CD4-positive, alpha-beta T cell treated with Interferon gamma for 1 hour (primary cell): ENCODE measurements around the gene P2RY12.

Experiments
- DNase-seq: peaks from one replicate; pipeline ENCODE4 v3.0.0-alpha.2; 2020

P2RY12 gene

GRCh38 chr3:151330899-151331298 lies 53.7 kb downstream of the P2RY12 start:
- DNase-seq = no peak

- no peak for DNase-seq
Measured at GRCh38 chr3:151330379-151330778, 54.2 kb downstream of the P2RY12 start.

- no peak for DNase-seq
Measured at GRCh38 chr3:151329363-151329762, 55.2 kb downstream of the P2RY12 start, which contains the start of gene P2RY13. P2RY13 (minus strand) TSS chr3:151329549; CDS start chr3:151329528, 21 bp downstream.

GRCh38 chr3:151328298-151328995 lies 56.1 kb downstream of the P2RY12 start:
- DNase-seq = peak; percentile 7

GRCh38 chr3:151327571-151328198 lies 56.9 kb downstream of the P2RY12 start:
- DNase-seq = no peak

GRCh38 chr3:151322511-151322910 lies 62.0 kb downstream of the P2RY12 start:
- no peak for DNase-seq

GRCh38 chr3:151321526-151321925 lies 63.0 kb downstream of the P2RY12 start:
- no peak for DNase-seq

- no peak for DNase-seq
Measured at GRCh38 chr3:151320131-151320530, 64.4 kb downstream of the P2RY12 start.

GRCh38 chr3:151319628-151320027 lies 64.9 kb downstream of the P2RY12 start:
- DNase-seq = no peak

GRCh38 chr3:151318991-151319390 lies 65.6 kb downstream of the P2RY12 start:
- DNase-seq = no peak

- no peak for DNase-seq
Measured at GRCh38 chr3:151318313-151318712, 66.2 kb downstream of the P2RY12 start.

- DNase-seq = no peak
Measured at GRCh38 chr3:151316267-151316991, 68.1 kb downstream of the P2RY12 start, which contains the start of gene GPR87. GPR87 (minus strand) TSS chr3:151316820; CDS start chr3:151300100, 16,720 bp downstream.

GRCh38 chr3:151315846-151316245 lies 68.7 kb downstream of the P2RY12 start:
- DNase-seq = no peak

GRCh38 chr3:151315136-151315535 lies 69.4 kb downstream of the P2RY12 start:
- no peak for DNase-seq

- DNase-seq = no peak
Measured at GRCh38 chr3:151314593-151314992, 70.0 kb downstream of the P2RY12 start.

GRCh38 chr3:151314137-151314536 lies 70.4 kb downstream of the P2RY12 start:
- DNase-seq = no peak

GRCh38 chr3:151312972-151313371 lies 71.6 kb downstream of the P2RY12 start:
- DNase-seq = no peak

GRCh38 chr3:151309566-151309965 lies 75.0 kb downstream of the P2RY12 start:
- DNase-seq = no peak

GRCh38 chr3:151307583-151308488 lies 76.7 kb downstream of the P2RY12 start:
- DNase-seq = no peak

GRCh38 chr3:151307131-151307530 lies 77.4 kb downstream of the P2RY12 start:
- DNase-seq = no peak

- no peak for DNase-seq
Measured at GRCh38 chr3:151306168-151306810, 78.3 kb downstream of the P2RY12 start.

GRCh38 chr3:151305775-151306151 lies 78.8 kb downstream of the P2RY12 start:
- DNase-seq = no peak
